H1 (cell line): ENCODE data around the gene FAH. TPM values are rescaled to one million over a fixed set of nuclear protein-coding genes. Genes with fewer than 3 reads are reported as not detected.

ENCODE experiments used
- CTCF ChIA-PET: fragments of 300-600 bp; sonication (Branson Sonifier 250); formaldehyde crosslinking; loops from one replicate; lab custom pipeline; 2021; ENCODE audit not compliant: partially characterized antibody; lab: Charles Lee
- POLR2A ChIA-PET: fragments of 300-600 bp; sonication (Branson Sonifier 250); formaldehyde crosslinking; loops from one replicate; lab custom pipeline; 2021; ENCODE audit warnings: inconsistent platforms; ENCODE audit not compliant: partially characterized antibody; lab: Charles Lee
- DNase-seq, 2 experiments: peaks; one replicate each; pipeline versions ENCODE4 v3.0.0 to v3.0.0-alpha.2; 2010 to 2022; ENCODE audit warnings: low spot score in 2 of 2, low read depth in 1 of 2, mixed read lengths in 1 of 2
- FAIRE-seq: peaks from 2 replicates; lab custom pipeline; 2011; peaks lifted over from hg19 to GRCh38; lab: Jason Lieb, UNC
- H2AFZ ChIP-seq: 2 replicates; pipeline ENCODE4 v1.8.1; 2012; ENCODE audit warnings: low read length, inconsistent platforms
- H2AK5ac ChIP-seq: 2 replicates; pipeline ENCODE4 v1.6.1; 2013; ENCODE audit warnings: low read depth, low read length
- H2BK120ac ChIP-seq: replicated peaks from 2 replicates; pipeline ENCODE3; 2013; ENCODE audit warnings: low read depth, low read length, inconsistent platforms
- H2BK12ac ChIP-seq: 2 replicates; pipeline ENCODE4 v1.6.1; 2013; ENCODE audit warnings: low read depth, low read length
- H2BK15ac ChIP-seq: 2 replicates; pipeline ENCODE4 v1.6.1; 2013; ENCODE audit warnings: low read length
- H2BK20ac ChIP-seq: 2 replicates; pipeline ENCODE4 v1.6.1; 2013; ENCODE audit warnings: low read length
- H2BK5ac ChIP-seq: 2 replicates; pipeline ENCODE4 v1.6.1; 2013; ENCODE audit warnings: low read depth, low read length
- H3K14ac ChIP-seq: 2 replicates; pipeline ENCODE4 v1.6.1; 2013; ENCODE audit warnings: inconsistent platforms; ENCODE audit not compliant: insufficient read length
- H3K18ac ChIP-seq: 2 replicates; pipeline ENCODE4 v1.6.1; 2013; ENCODE audit warnings: low read length; ENCODE audit errors: extremely low read depth
- H3K23ac ChIP-seq: 2 replicates; pipeline ENCODE4 v1.6.1; 2013; ENCODE audit warnings: inconsistent platforms; ENCODE audit not compliant: insufficient read length
- H3K23me2 ChIP-seq: 2 replicates; pipeline ENCODE4 v1.6.1; 2013; ENCODE audit warnings: low read depth, low read length
- H3K27ac ChIP-seq: 2 replicates; pipeline ENCODE4 v1.6.1; 2011; ENCODE audit warnings: low read depth, low read length, inconsistent platforms
- H3K27me3 ChIP-seq, 4 experiments: replicated peaks in 1 of 4; 1 replicate in 1 of 4; 2 replicates in 3 of 4; pipeline versions ENCODE4 v1.6.1 to v1.8.1; 2011 to 2013; ENCODE audit warnings: low read length in 3 of 4, mild to moderate bottlenecking in 3 of 4, inconsistent platforms in 2 of 4, mixed read lengths in 2 of 4, moderate library complexity in 1 of 4; ENCODE audit not compliant: control insufficient read depth in 3 of 4, insufficient read depth in 3 of 4; ENCODE audit errors: extremely low read depth in 1 of 4
- H3K36me3 ChIP-seq, 4 experiments: 2 replicates each; pipeline versions ENCODE4 v1.6.1 to v1.8.1; 2011 to 2013; ENCODE audit warnings: mild to moderate bottlenecking in 4 of 4, low read length in 3 of 4, moderate library complexity in 2 of 4, control low read depth in 1 of 4, inconsistent platforms in 1 of 4; ENCODE audit not compliant: insufficient read depth in 4 of 4, control insufficient read depth in 2 of 4
- H3K4ac ChIP-seq: replicated peaks from 2 replicates; pipeline ENCODE3; 2013; ENCODE audit warnings: low read length, low read depth, mixed read lengths, inconsistent platforms; ENCODE audit not compliant: insufficient read length
- H3K4me1 ChIP-seq, 4 experiments: replicated peaks in 1 of 4; 1 replicate in 1 of 4; 2 replicates in 3 of 4; pipeline versions ENCODE4 v1.6.1 to v1.8.1; 2011 to 2013; ENCODE audit warnings: low read length in 3 of 4, inconsistent platforms in 2 of 4, mixed read lengths in 1 of 4; ENCODE audit not compliant: insufficient read depth in 4 of 4, control insufficient read depth in 3 of 4
- H3K4me2 ChIP-seq, 2 experiments: 2 replicates each; pipeline versions ENCODE4 v1.6.1 to v1.8.1; 2011 to 2013; ENCODE audit warnings: low read depth in 2 of 2, low read length in 2 of 2, control low read depth in 1 of 2, inconsistent platforms in 1 of 2, mild to moderate bottlenecking in 1 of 2; ENCODE audit not compliant: insufficient read depth in 1 of 2
- H3K4me3 ChIP-seq, 4 experiments: fragments of 200-600, 300-600 bp in 1 of 4; sonication (generic), shearing (Covaris generic), sonication (Bioruptor Twin) in 1 of 4; 2 replicates each; pipeline versions ENCODE4 v1.5.1 to v1.8.1; 2011 to 2016; ENCODE audit warnings: low read length in 4 of 4, low read depth in 3 of 4, control low read depth in 2 of 4, inconsistent platforms in 2 of 4, mild to moderate bottlenecking in 2 of 4, mixed read lengths in 1 of 4, moderate library complexity in 1 of 4; ENCODE audit not compliant: insufficient read depth in 2 of 4; ENCODE audit errors: extremely low read depth in 1 of 4
- H3K56ac ChIP-seq: replicated peaks from 2 replicates; pipeline ENCODE3; 2013; ENCODE audit warnings: low read depth, mild to moderate bottlenecking, mixed read lengths, low read length, inconsistent platforms; ENCODE audit not compliant: insufficient read length
- H3K79me1 ChIP-seq: 2 replicates; pipeline ENCODE4 v1.6.1; 2013; ENCODE audit warnings: low read depth, low read length, control low read depth
- H3K79me2 ChIP-seq, 2 experiments: 2 replicates each; pipeline versions ENCODE4 v1.6.1 to v1.8.1; 2012 to 2013; ENCODE audit warnings: low read length in 2 of 2, mild to moderate bottlenecking in 2 of 2, inconsistent platforms in 1 of 2; ENCODE audit not compliant: insufficient read depth in 2 of 2, control insufficient read depth in 1 of 2
- H3K9ac ChIP-seq, 4 experiments: replicated peaks in 1 of 4; 1 replicate in 1 of 4; 2 replicates in 3 of 4; pipeline versions ENCODE4 v1.6.1 to v1.8.1; 2011 to 2013; ENCODE audit warnings: low read depth in 3 of 4, low read length in 3 of 4, control low read depth in 2 of 4, mild to moderate bottlenecking in 2 of 4, moderate library complexity in 2 of 4, inconsistent platforms in 1 of 4; ENCODE audit errors: extremely low read depth in 1 of 4
- H3K9me3 ChIP-seq, 2 experiments: 2 replicates each; pipeline versions ENCODE4 v1.6.1 to v1.8.1; 2012 to 2013; ENCODE audit warnings: mild to moderate bottlenecking in 2 of 2, moderate library complexity in 2 of 2, control low read depth in 1 of 2, inconsistent platforms in 1 of 2, low read depth in 1 of 2, low read length in 1 of 2, mixed read lengths in 1 of 2; ENCODE audit not compliant: insufficient read depth in 2 of 2
- H4K20me1 ChIP-seq, 2 experiments: replicated peaks in 1 of 2; 2 replicates each; pipeline versions ENCODE3 to v1.8.1; 2011 to 2013; ENCODE audit warnings: inconsistent platforms in 2 of 2, low read length in 2 of 2, mild to moderate bottlenecking in 1 of 2; ENCODE audit not compliant: insufficient read depth in 2 of 2, control insufficient read depth in 1 of 2
- H4K5ac ChIP-seq: 2 replicates; pipeline ENCODE4 v1.6.1; 2013; ENCODE audit warnings: low read length, low read depth, mixed read lengths, inconsistent platforms; ENCODE audit not compliant: insufficient read length
- H4K8ac ChIP-seq: 2 replicates; pipeline ENCODE4 v1.8.0; 2013; ENCODE audit warnings: mild to moderate bottlenecking, moderate library complexity, low read length, inconsistent platforms; ENCODE audit not compliant: insufficient read depth; ENCODE audit errors: extremely low read depth
- H4K91ac ChIP-seq: replicated peaks from 2 replicates; pipeline ENCODE3; 2013; ENCODE audit warnings: low read length, mixed read lengths, inconsistent platforms; ENCODE audit not compliant: insufficient read length
- BRCA1 ChIP-seq: IDR thresholded peaks from 2 replicates; pipeline ENCODE4 v1.6.1; 2012; ENCODE audit warnings: low read depth, low read length, improper control_type of control experiment
- CHD2 ChIP-seq: IDR thresholded peaks from 2 replicates; pipeline ENCODE4 v1.6.1; 2012; ENCODE audit warnings: low read length, improper control_type of control experiment
- CREB1 ChIP-seq: IDR thresholded peaks from 2 replicates; pipeline ENCODE4 v1.6.1; 2012; ENCODE audit warnings: inconsistent platforms
- CTBP2 ChIP-seq: IDR thresholded peaks from 2 replicates; pipeline ENCODE4 v1.7.0; 2011; ENCODE audit warnings: borderline replicate concordance, mild to moderate bottlenecking, moderate library complexity, mixed read lengths, low read length; ENCODE audit not compliant: insufficient read depth, insufficient read length
- GTF2F1 ChIP-seq: IDR thresholded peaks from 2 replicates; pipeline ENCODE4 v1.6.1; 2012; ENCODE audit warnings: low read depth, low read length, improper control_type of control experiment, borderline replicate concordance
- KDM1A ChIP-seq: fragments of 200-600, 300-600 bp; sonication (generic); IDR thresholded peaks from 2 replicates; pipeline ENCODE4 v1.7.1; 2016; ENCODE audit warnings: mild to moderate bottlenecking, low read length, borderline replicate concordance
- MAFK ChIP-seq: IDR thresholded peaks from 2 replicates; pipeline ENCODE4 v1.6.1; 2012; ENCODE audit warnings: low read depth, mild to moderate bottlenecking, improper control_type of control experiment, low read length
- POU5F1 ChIP-seq: IDR thresholded peaks from 2 replicates; pipeline ENCODE4 v1.6.1; 2011; ENCODE audit warnings: low read depth, mild to moderate bottlenecking, low read length, moderate library complexity
- RNF2 ChIP-seq: fragments of 200-900, 300-1000 bp; sonication (generic); IDR thresholded peaks from 2 replicates; pipeline ENCODE4 v1.7.1; 2016; ENCODE audit warnings: borderline replicate concordance, low read depth, mild to moderate bottlenecking, antibody characterized with exemption, low read length; ENCODE audit not compliant: poor library complexity, severe bottlenecking; ENCODE audit errors: missing control alignments
- SIRT6 ChIP-seq: IDR thresholded peaks from one replicate; pipeline ENCODE4 v1.7.1; 2012; ENCODE audit warnings: low read length, inconsistent platforms
- SP2 ChIP-seq: IDR thresholded peaks from 2 replicates; pipeline ENCODE4 v1.6.1; 2012; ENCODE audit warnings: mild to moderate bottlenecking, low read length, inconsistent platforms
- USF2 ChIP-seq: IDR thresholded peaks from 2 replicates; pipeline ENCODE4 v1.6.1; 2011; ENCODE audit warnings: low read length, improper control_type of control experiment
- WGBS, 2 experiments: shearing (Covaris generic) in 1 of 2; methylation state at CpG; one replicate each; pipeline versions ENCODE4 v1.1.6 to v1.1.7; 2013 to 2015; ENCODE audit warnings: low lambda C conversion rate in 2 of 2, mixed read lengths in 2 of 2, inconsistent platforms in 1 of 2, low coverage in 1 of 2, missing lambda C conversion rate in 1 of 2; ENCODE audit not compliant: insufficient replicate concordance in 2 of 2, insufficient coverage in 1 of 2, insufficient read length in 1 of 2; ENCODE audit errors: extremely low coverage in 1 of 2, missing lambda C conversion rate in 1 of 2; 5-methylcytosine and 5-hydroxymethylcytosine counted together
- polyA plus RNA-seq, 7 experiments: library from polyadenylated mRNA; depleted of rRNA in 3 of 7; stranded (reverse) in 5 of 7; unstranded in 2 of 7; fragments of >200 nt in 5 of 7; fragments of 200-250 nt in 2 of 7; gene quantifications; 1 replicate in 5 of 7; 2 replicates in 1 of 7; 4 replicates in 1 of 7; pipeline versions ENCODE4 v1.2.1 to v1.2.3, GENCODE V29; 2011 to 2013; ENCODE audit warnings: missing spikeins in 2 of 7, mixed read lengths in 2 of 7
- total RNA-seq: library from RNA; stranded (reverse); fragmentation: NEBNext Ultra II Directional; extraction: Animal tissue kit (Norgen Biotek cat#: 25700); gene quantifications from 2 replicates; pipeline ENCODE4 v1.2.1, GENCODE V29; 2021

Gene FAH
- total and polyA plus RNA-seq, 2 of the 8 experiments (the other 6 are each of a cell fraction or from before 2014, with no cell fraction given): 20.0 to 21.7 TPM

GRCh38 chr15:80179025-80179759 lies 26.4 kb downstream of the FAH start:
- H3K23ac ChIP-seq: no peak overlapping the region
- no peak overlapping the region for H2BK12ac ChIP-seq
- POLR2A ChIA-PET: interaction anchor here (1.0 kb wide), 1 partner anchor 8 kb away, joined by 4 read pairs; no protein-coding TSS in a partner anchor
- no peak overlapping the region for H2BK20ac ChIP-seq
- H3K36me3 ChIP-seq: 0 out of 8 replicates have a peak, but pooled peaks cover 0 to 2% (median 0%) of the 10 kb centered on the region in 4 experiments
- no peak overlapping the region for H3K4me2 ChIP-seq
- H2BK15ac ChIP-seq: no peak overlapping the region
- no peak overlapping the region for H3K9ac ChIP-seq
- H3K79me2 ChIP-seq: no peaks in the 10 kb centered on the region
- no peaks in the 10 kb centered on the region for H3K23me2 ChIP-seq
- no peak overlapping the region for H4K5ac ChIP-seq
- no peaks in the 10 kb centered on the region for H3K27me3 ChIP-seq
- H3K9me3 ChIP-seq: no peaks in the 10 kb centered on the region
- FAIRE-seq (no peak), DNase-seq (no peak)
- H3K18ac ChIP-seq: no peak overlapping the region
- no peak overlapping the region for H2AFZ ChIP-seq
- no peak overlapping the region for H3K56ac ChIP-seq
- no peak overlapping the region for H3K14ac ChIP-seq
- no peak overlapping the region; the same call in 1 of the 2 replicates for H2BK5ac ChIP-seq
- H3K4me3 ChIP-seq: no peak overlapping the region
- no peak overlapping the region for H3K4ac ChIP-seq
- no peak overlapping the region for H3K27ac ChIP-seq
- H2AK5ac ChIP-seq: no peak overlapping the region
- H3K79me1 ChIP-seq: no peaks in the 10 kb centered on the region
- no peak overlapping the region for H4K91ac ChIP-seq
- H3K4me1 ChIP-seq: no peaks in the 10 kb centered on the region
- no peak overlapping the region for H4K8ac ChIP-seq
- H4K20me1 ChIP-seq: no peaks in the 10 kb centered on the region
- WGBS, 2 experiments: 96% methylated on average over 17 of the region's 17 CpGs; no CpG with 5 or more reads in 1 of the 2 experiments
- no peak overlapping the region for H2BK120ac ChIP-seq
- CTCF ChIA-PET: interaction anchor here (0.5 to 3.2 kb wide), 12 partner anchors 6 to 1298 kb away, joined by 3 to 12 read pairs (median 4); no protein-coding TSS in a partner anchor
- no peak for TF ChIP-seq POU5F1
- no peak for TF ChIP-seq KDM1A
- no peak for TF ChIP-seq MAFK
- TF ChIP-seq RNF2: no peak
- no peak for TF ChIP-seq GTF2F1
- no peak for TF ChIP-seq SIRT6
- TF ChIP-seq CTBP2: no peak
- no peak for TF ChIP-seq CHD2
- no peak for TF ChIP-seq CREB1
- no peak for TF ChIP-seq USF2
- TF ChIP-seq BRCA1: no peak
- TF ChIP-seq SP2: no peak
